Left colon (tissue), 2 donors: Measurements from ENCODE around the gene SEPTIN2. TPM values are rescaled to one million over a fixed set of nuclear protein-coding genes. Genes with fewer than 3 reads are reported as not detected.
A peak's percentile ranks its signal among the peaks of the same experiment; 100 is the strongest.
"Not testable (repeated sequence)": the region's sequence is repeated elsewhere in the genome, so short reads cannot be mapped to it uniquely, and the experiment has no call there.

Experiments
- ATAC-seq: fragments of 200-7000 bp; cut with Tn5 transposase; one replicate; pipeline ENCODE4 v1.9.1; 2020; ENCODE audit warnings: mild to moderate bottlenecking, moderate library complexity
- DNase-seq, 2 donors: peaks; one replicate each; pipeline ENCODE4 v3.0.0-alpha.2; 2020
- intact Hi-C, 2 donors: fragments of 100-400 bp; cut with DNase I in 1 of 2; cut with micrococcal nuclease in 1 of 2; formaldehyde crosslinking; loops; one replicate each; pipeline versions ENCODE4 v1.11.2 to v1.14.0; 2022; cut with DNase I, micrococcal nuclease
- total RNA-seq, 2 donors: library from RNA; stranded (reverse); fragmentation: NEBNext Ultra II Directional; extraction: Animal tissue kit (Norgen Biotek cat#: 25700); gene quantifications; one replicate each; pipeline ENCODE4 v1.2.1, GENCODE V29; 2021
- donor health status: DM: no; HTN: no; CAD: no.
- donor health status: DM: yes; HTN: yes; CAD: no.

Gene SEPTIN2
- total RNA-seq, 2 donors from 2014 or later: 245 to 254 TPM

GRCh38 chr2:241364781-241365180 is 49.1 kb downstream of the SEPTIN2 start:
- DNase-seq: no peak
- no peak for ATAC-seq
- intact Hi-C loops: no loop called here

GRCh38 chr2:241366678-241367077 is 51.0 kb downstream of the SEPTIN2 start:
- intact Hi-C loops: no loop called here
- ATAC-seq: no peak
- no peak for DNase-seq

GRCh38 chr2:241368643-241369042 is 52.9 kb downstream of the SEPTIN2 start:
- intact Hi-C loops: no loop called here
- ATAC-seq (no peak), DNase-seq (no peak)

GRCh38 chr2:241372361-241372992 is 56.8 kb downstream of the SEPTIN2 start:
- intact Hi-C loops: no loop called here
- ATAC-seq (peak; percentile 36), DNase-seq (no peak)

- no peak for DNase-seq
These were observed 57.7 kb downstream of the SEPTIN2 start for GRCh38 chr2:241373446-241373845.

GRCh38 chr2:241373906-241374305 is 58.2 kb downstream of the SEPTIN2 start:
- ATAC-seq, DNase-seq, intact Hi-C loops: not testable (repeated sequence)

More at GRCh38 chr2:241373446-241373845, 57.7 kb downstream of the SEPTIN2 start:
- intact Hi-C loops: no loop called here
- peak; percentile 19 for ATAC-seq

- ATAC-seq: no peak
- no peak for DNase-seq
- intact Hi-C loops: no loop called here
These were observed 59.6 kb downstream of the SEPTIN2 start for GRCh38 chr2:241375300-241375699.

- DNase-seq: no peak
- no peak for ATAC-seq
- intact Hi-C loops: no loop called here
These were observed 61.1 kb downstream of the SEPTIN2 start for GRCh38 chr2:241376808-241377207.

- DNase-seq: no peak
- intact Hi-C loops: no loop called here
These were observed 63.1 kb downstream of the SEPTIN2 start for GRCh38 chr2:241378816-241379215.

GRCh38 chr2:241379481-241380480 is 64.1 kb downstream of the SEPTIN2 start:
- no peak for DNase-seq
- ATAC-seq: no peak
- intact Hi-C loops: no loop called here

More at GRCh38 chr2:241378816-241379215, 63.1 kb downstream of the SEPTIN2 start:
- no peak for ATAC-seq

GRCh38 chr2:241381872-241382271 is 66.1 kb downstream of the SEPTIN2 start:
- intact Hi-C loops: no loop called here
- DNase-seq (no peak), ATAC-seq (no peak)

GRCh38 chr2:241385450-241385849 is 69.7 kb downstream of the SEPTIN2 start:
- intact Hi-C loops, ATAC-seq, DNase-seq: not testable (repeated sequence)

- ATAC-seq: no peak
- intact Hi-C loops: no loop called here
- no peak for DNase-seq
These were observed 70.8 kb downstream of the SEPTIN2 start for GRCh38 chr2:241386519-241386918.

- ATAC-seq: no peak
- intact Hi-C loops: no loop called here
- no peak for DNase-seq
These were observed 74.0 kb downstream of the SEPTIN2 start for GRCh38 chr2:241389697-241390096.

- ATAC-seq (no peak), DNase-seq (no peak)
- intact Hi-C loops: no loop called here
These were observed 74.8 kb downstream of the SEPTIN2 start for GRCh38 chr2:241390301-241391206.

- ATAC-seq (peak; percentile 82), DNase-seq (peak in 1 of 2 donors; percentile 37)
- intact Hi-C loops: no loop called here
These were observed 76.4 kb downstream of the SEPTIN2 start for GRCh38 chr2:241391892-241392665.

GRCh38 chr2:241392753-241393152 is 77.0 kb downstream of the SEPTIN2 start:
- ATAC-seq, DNase-seq, intact Hi-C loops: not testable (repeated sequence)

GRCh38 chr2:241393524-241394196 is 77.9 kb downstream of the SEPTIN2 start:
- intact Hi-C loops: no loop called here
- ATAC-seq (no peak), DNase-seq (no peak)
